Activated T-cell treated with anti-CD3 and anti-CD28 coated beads, Interleukin-2, amount 50 U/mL, for 72 hours (primary cell): Measurements from ENCODE around the gene SEC22A. TPM values are rescaled to one million over a fixed set of nuclear protein-coding genes. Genes with fewer than 3 reads are reported as not detected.
"Not testable (repeated sequence)": the region's sequence is repeated elsewhere in the genome, so short reads cannot be mapped to it uniquely, and the experiment has no call there.

Source experiments
- ATAC-seq, 2 donors: fragments of 150-1000 bp; cut with Tn5 transposase; replicated peaks in 1 of 2; 2 replicates each; pipeline ENCODE4 v1.10.0; 2021; ENCODE audit warnings: moderate library complexity in 2 of 2, mild to moderate bottlenecking in 1 of 2
- DNase-seq, 2 donors: peaks; one replicate each; pipeline ENCODE4 v3.0.0; 2021 to 2022; ENCODE audit warnings: mixed read lengths in 1 of 2
- H3K27ac Mint-ChIP-seq: one replicate; pipeline ENCODE4 v1.8.0; 2022; ENCODE audit warnings: mild to moderate bottlenecking, moderate library complexity, mixed read lengths
- H3K27me3 Mint-ChIP-seq: one replicate; pipeline ENCODE4 v1.8.0; 2022; ENCODE audit warnings: low read depth, mixed read lengths
- H3K36me3 Mint-ChIP-seq, 2 donors: one replicate each; pipeline ENCODE4 v1.8.0; 2022; ENCODE audit warnings: mixed read lengths in 2 of 2, mild to moderate bottlenecking in 1 of 2; ENCODE audit not compliant: insufficient read depth in 2 of 2
- H3K4me1 Mint-ChIP-seq: one replicate; pipeline ENCODE4 v1.8.0; 2022; ENCODE audit warnings: low read depth, mixed read lengths
- H3K4me3 Mint-ChIP-seq, 2 donors: one replicate each; pipeline ENCODE4 v1.8.0; 2022; ENCODE audit warnings: mild to moderate bottlenecking in 2 of 2, mixed read lengths in 2 of 2, moderate library complexity in 2 of 2
- H3K9me3 Mint-ChIP-seq, 2 donors: one replicate each; pipeline ENCODE4 v1.8.0; 2022; ENCODE audit warnings: mixed read lengths in 2 of 2
- total RNA-seq, 2 donors: library from RNA; stranded (reverse); gene quantifications; one replicate each; pipeline ENCODE4 v1.2.3, GENCODE V29; 2022

The SEC22A gene
- total RNA-seq, 2 donors from 2014 or later = 17.4 to 22.9 TPM

DNA sequence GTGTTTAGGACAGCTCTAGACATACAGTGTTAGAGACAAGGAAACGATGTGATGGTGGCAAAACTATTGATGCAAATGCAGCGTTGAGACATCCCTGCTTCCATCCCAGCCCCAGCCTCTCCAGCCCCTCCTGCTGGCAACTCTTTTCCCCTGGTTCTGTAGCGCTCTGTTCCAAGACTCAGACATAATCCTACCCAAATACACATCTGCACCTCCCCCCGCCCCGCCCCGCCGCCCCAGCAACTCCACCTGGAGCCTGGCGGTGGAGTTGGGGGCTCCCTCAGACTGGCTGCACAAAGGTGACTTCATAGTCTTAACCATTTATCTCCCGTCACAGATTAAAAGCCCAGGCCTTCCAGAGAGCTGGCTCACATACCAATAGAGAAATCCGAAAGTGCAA is 7.2 kb upstream of the SEC22A start:
- Mint-ChIP-seq H3K9me3 (peaks cover 0 to 2% of the 10 kb centered on the region in 2 donors), H3K4me1 (no peaks in the 10 kb centered on the region), H3K27ac (no peak overlapping the region), H3K36me3 (peaks cover 2 to 3% of the 10 kb centered on the region in 2 donors), H3K4me3 (no peak overlapping the region), H3K27me3 (no peaks in the 10 kb centered on the region)
- DNase-seq (no peak), ATAC-seq (no peak)

DNA sequence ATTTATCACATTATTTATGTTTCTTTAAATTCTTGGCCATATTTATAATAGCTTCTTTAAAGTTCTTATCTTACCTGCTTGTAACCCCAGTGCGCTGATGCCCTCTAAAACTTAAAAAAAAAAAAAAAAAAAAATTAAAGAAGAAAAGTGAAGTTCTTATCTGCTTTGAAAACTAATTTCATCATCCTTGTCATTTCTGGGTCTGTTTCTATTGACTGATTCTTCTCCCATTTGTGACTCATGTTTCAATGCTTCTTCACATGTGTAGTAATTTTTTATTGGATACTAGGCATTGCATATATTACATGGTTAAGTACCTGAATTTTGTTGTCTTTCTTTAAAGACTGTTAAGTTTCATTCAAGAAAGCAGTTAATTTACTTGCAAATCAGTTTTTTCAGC is 3.4 kb upstream of the SEC22A start:
- Mint-ChIP-seq H3K9me3 (peaks cover 0 to 4% of the 10 kb centered on the region in 2 donors), H3K4me1 (peaks cover 18% of the 10 kb centered on the region), H3K27ac (no peak overlapping the region), H3K4me3 (no peak overlapping the region), H3K36me3 (peaks cover 5% of the 10 kb centered on the region in 2 donors), H3K27me3 (no peaks in the 10 kb centered on the region)
- ATAC-seq (no peak), DNase-seq (no peak)

DNA sequence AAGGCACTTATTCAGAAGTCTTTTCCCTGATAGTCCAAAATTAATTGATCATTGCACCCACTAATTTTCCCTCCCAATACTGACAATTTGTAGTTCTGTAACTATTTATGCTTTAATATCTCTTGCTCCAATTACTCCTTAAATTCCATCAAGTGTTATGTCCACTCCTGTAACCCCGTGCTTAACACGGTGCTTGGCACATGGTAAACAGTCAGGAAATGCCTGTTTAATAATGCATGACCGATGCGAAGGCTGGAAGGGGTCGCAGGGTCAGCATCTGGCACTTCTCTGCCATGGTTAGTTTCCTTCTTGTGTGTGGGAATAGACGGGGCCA is 553 bp upstream of the SEC22A start:
- ATAC-seq = no peak

DNA sequence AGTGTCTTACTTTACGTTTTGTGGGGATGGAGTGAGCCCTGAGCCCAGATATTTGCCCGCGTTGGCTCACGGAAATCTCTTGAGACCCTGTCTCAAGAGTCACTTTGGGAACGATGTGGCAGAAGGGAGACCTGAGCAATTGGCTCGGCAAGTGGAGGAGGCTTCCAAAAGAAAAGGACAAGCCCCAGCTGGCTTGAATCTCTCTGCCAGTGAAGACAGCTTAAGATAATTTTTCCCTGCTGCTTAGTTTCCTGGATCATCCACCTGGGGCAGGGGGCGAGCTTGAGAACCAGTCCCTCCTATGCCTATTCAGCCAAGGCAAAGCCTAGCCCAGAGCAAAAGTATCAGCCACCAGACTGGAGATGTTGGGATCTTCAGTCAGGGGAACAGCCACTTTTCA is 708 bp downstream of the SEC22A start:
- H3K27me3 Mint-ChIP-seq = no peaks in the 10 kb centered on the region
- peak overlapping the region; percentile 92 to 99 for H3K4me3 Mint-ChIP-seq
- ATAC-seq = no peak
- DNase-seq = peak; percentile 4
- H3K27ac Mint-ChIP-seq = peak overlapping the region; percentile 93
- H3K4me1 Mint-ChIP-seq = peaks cover 30% of the 10 kb centered on the region
- H3K9me3 Mint-ChIP-seq = peaks cover 0 to 2% of the 10 kb centered on the region in 2 donors
- peaks cover 3 to 4% of the 10 kb centered on the region in 2 donors for H3K36me3 Mint-ChIP-seq

More for the DNA sequence above, 553 bp upstream of the SEC22A start:
- Mint-ChIP-seq H3K4me3 (peak overlapping the region; percentile 92 to 99), H3K4me1 (peaks cover 24% of the 10 kb centered on the region), H3K9me3 (peaks cover 0 to 4% of the 10 kb centered on the region in 2 donors), H3K27me3 (no peaks in the 10 kb centered on the region), H3K27ac (peak overlapping the region; percentile 95), H3K36me3 (peaks cover 5% of the 10 kb centered on the region in 2 donors)
- DNase-seq = no peak

DNA sequence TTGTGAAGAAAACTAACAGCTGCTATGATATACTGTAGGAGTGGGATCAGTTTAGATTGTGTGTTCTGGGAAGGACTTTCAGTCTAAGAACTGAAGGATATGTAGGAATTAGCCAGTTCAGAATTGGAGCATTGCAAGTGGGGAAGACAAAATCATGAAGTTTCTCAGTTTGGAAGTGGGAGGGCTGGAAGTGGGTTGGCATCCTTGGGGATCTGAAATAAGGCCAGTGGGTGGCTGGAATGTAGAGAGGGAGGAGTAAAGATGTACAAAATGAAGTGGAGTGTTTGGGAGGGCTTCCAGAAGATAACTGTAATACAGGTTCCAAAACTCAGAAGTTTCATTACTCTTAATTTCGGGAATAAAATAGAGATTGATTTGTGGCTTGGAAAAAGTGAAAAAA is 17.2 kb downstream of the SEC22A start:
- no peak overlapping the region for H3K27ac Mint-ChIP-seq
- no peaks in the 10 kb centered on the region for H3K27me3 Mint-ChIP-seq
- no peaks in the 10 kb centered on the region for H3K9me3 Mint-ChIP-seq
- DNase-seq (no peak), ATAC-seq (no peak)
- H3K4me1 Mint-ChIP-seq = no peaks in the 10 kb centered on the region
- no peak overlapping the region for H3K4me3 Mint-ChIP-seq
- H3K36me3 Mint-ChIP-seq = peaks cover 4 to 5% of the 10 kb centered on the region in 2 donors

DNA sequence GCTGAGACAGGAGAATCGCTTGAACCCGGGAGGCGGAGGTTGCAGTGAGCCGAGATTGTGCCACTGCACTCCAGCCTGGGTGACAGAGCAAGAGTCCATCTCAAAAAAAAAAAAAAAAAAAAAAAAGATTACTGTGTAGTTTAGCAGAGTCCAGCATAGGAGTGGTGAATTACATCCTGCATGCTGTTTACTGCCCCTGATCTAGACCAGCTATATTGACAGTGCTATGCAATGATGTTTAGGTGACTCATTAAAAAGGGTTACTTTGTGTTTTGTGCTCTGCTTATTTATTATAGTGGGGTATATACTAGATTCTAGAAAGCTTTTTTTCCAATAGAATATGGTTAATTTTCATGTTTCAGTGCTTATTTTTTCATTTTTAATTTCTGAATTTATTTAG is 19.6 kb downstream of the SEC22A start:
- not testable (repeated sequence) for H3K27me3 Mint-ChIP-seq, H3K9me3 Mint-ChIP-seq, H3K4me3 Mint-ChIP-seq, ATAC-seq, H3K4me1 Mint-ChIP-seq, H3K27ac Mint-ChIP-seq, DNase-seq
- peaks cover 8 to 13% of the 10 kb centered on the region in 2 donors for H3K36me3 Mint-ChIP-seq

DNA sequence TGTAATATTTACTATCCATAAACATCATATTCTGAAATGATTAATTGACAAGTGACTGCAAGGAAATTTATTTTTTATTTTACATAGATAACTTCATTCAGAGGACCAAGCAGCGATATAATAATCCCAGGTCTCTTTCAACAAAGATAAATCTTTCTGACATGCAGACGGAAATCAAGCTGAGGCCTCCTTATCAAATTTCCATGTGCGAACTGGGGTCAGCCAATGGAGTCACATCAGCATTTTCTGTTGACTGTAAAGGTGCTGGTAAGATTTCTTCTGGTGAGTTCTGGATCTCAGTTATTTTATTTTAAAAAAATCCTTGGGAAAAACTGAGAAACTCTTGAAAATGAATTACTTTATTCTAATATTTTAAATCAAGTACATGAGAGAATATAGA is 23.3 kb downstream of the SEC22A start:
- peaks cover 6 to 9% of the 10 kb centered on the region in 2 donors for H3K9me3 Mint-ChIP-seq
- no peak for DNase-seq
- no peaks in the 10 kb centered on the region for H3K27me3 Mint-ChIP-seq
- no peaks in the 10 kb centered on the region for H3K4me1 Mint-ChIP-seq
- no peak for ATAC-seq
- peaks cover 23 to 41% of the 10 kb centered on the region in 2 donors for H3K36me3 Mint-ChIP-seq
- no peak overlapping the region for H3K27ac Mint-ChIP-seq
- no peak overlapping the region for H3K4me3 Mint-ChIP-seq

DNA sequence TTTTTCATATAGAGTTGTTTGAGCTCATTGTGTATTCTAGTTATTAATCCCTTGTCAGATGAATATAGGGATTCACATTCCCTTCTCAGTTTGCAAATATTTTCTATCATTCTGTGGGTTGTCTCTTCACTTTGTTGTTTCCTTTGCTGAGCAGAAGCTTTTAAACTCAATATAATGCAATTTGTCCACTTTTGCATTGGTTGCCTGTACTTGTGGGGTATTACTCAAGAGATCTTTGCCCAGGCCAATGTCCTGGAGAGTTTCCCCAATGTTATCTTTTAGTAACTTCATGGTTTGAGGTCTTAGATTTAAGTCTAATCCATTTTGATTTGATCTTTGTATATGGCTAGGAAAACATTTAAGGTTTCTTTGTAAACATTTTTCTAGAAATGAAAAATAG is 24.8 kb downstream of the SEC22A start:
- H3K27me3 Mint-ChIP-seq = no peaks in the 10 kb centered on the region
- DNase-seq = no peak
- H3K36me3 Mint-ChIP-seq = peaks cover 24 to 45% of the 10 kb centered on the region in 2 donors
- no peak overlapping the region for H3K27ac Mint-ChIP-seq
- no peak for ATAC-seq
- no peak overlapping the region for H3K4me3 Mint-ChIP-seq
- H3K4me1 Mint-ChIP-seq = no peaks in the 10 kb centered on the region
- H3K9me3 Mint-ChIP-seq = peaks cover 6 to 9% of the 10 kb centered on the region in 2 donors

DNA sequence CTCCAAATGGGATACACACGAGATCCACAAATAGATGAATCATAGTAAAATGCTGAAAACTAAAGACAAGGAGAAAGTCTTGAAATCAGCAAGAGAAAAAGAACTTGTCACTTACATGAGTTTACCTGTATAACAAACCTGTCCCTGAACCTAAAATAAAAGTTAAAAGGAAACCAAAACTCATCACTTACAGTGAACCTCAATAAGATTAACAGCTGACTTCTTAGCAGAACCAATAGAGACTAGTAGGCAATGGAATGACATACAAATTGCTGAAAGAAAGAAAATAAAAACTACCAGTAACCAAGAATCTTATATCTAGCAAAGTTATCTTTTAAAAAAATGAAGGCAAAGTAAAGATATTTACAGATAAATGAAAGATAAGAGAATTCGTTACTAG is 27.4 kb downstream of the SEC22A start:
- no peaks in the 10 kb centered on the region for H3K4me1 Mint-ChIP-seq
- ATAC-seq (no peak), DNase-seq (no peak)
- H3K27ac Mint-ChIP-seq = peak overlapping the region; percentile 54
- no peak overlapping the region for H3K4me3 Mint-ChIP-seq
- peaks cover 23 to 44% of the 10 kb centered on the region in 2 donors for H3K36me3 Mint-ChIP-seq
- peaks cover 6 to 9% of the 10 kb centered on the region in 2 donors for H3K9me3 Mint-ChIP-seq
- no peaks in the 10 kb centered on the region for H3K27me3 Mint-ChIP-seq

DNA sequence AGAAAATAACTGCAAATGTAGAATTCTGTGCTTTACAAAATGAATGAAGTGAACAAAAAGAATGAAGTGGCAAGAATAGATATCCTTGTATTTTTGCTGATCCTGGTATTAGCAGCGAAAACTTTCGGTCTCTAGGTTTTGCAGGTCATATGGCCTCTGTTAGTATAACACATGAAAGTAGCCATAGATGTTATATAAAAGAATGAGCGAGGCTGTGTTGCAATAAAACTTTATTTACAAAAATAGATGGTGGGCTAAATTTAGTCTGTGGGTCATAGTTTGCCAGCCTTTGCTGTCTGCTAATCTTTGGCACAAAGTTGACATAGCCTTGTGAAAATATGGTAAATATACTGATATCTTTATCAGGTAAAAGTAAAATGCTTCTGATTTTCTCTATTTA is 35.2 kb downstream of the SEC22A start:
- no peaks in the 10 kb centered on the region for H3K4me1 Mint-ChIP-seq
- H3K9me3 Mint-ChIP-seq = no peaks in the 10 kb centered on the region
- H3K27me3 Mint-ChIP-seq = no peaks in the 10 kb centered on the region
- no peak for ATAC-seq
- peaks cover 2 to 12% of the 10 kb centered on the region in 2 donors for H3K36me3 Mint-ChIP-seq
- no peak overlapping the region for H3K4me3 Mint-ChIP-seq
- DNase-seq = no peak
- no peak overlapping the region for H3K27ac Mint-ChIP-seq

DNA sequence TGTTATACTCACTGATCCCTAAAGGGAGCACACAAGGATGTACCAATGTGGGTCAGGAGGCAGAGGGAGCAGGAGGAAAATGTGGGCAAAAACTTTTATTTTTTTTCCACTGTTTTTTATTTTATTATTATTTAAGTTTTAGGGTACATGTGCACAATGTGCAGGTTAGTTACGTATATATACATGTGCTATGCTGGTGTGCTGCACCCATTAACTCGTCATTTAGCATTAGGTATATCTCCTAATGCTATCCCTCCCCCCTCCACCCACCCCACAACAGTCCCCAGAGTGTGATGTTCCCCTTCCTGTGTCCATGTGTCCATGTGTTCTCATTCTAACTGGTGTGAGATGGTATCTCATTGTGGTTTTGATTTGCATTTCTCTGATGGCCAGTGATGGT is 37.4 kb downstream of the SEC22A start:
- Mint-ChIP-seq H3K4me1 (peaks cover 12% of the 10 kb centered on the region), H3K36me3 (peaks cover 5 to 17% of the 10 kb centered on the region in 2 donors)
- H3K27me3 Mint-ChIP-seq, ATAC-seq, H3K4me3 Mint-ChIP-seq, H3K27ac Mint-ChIP-seq, DNase-seq, H3K9me3 Mint-ChIP-seq: not testable (repeated sequence)

DNA sequence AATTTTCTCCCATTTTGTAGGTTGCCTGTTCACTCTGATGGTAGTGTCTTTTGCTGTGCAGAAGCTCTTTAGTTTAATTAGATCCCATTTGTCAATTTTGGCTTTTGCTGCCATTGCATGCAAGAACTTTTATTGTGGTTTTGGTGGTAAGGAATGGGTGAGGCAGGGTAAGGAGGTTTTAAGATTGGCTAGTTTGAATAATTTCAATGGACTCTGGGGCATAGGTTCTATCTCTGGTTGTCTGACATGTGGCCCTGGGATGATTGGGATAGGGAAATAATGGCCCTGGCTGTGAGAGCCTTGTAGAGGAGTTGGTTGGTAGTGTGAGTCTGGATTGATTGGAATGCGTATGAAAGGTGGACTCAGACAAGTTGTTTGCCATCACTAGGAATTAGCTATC is 38.0 kb downstream of the SEC22A start:
- peaks cover 5 to 17% of the 10 kb centered on the region in 2 donors for H3K36me3 Mint-ChIP-seq
- peaks cover 12% of the 10 kb centered on the region for H3K4me1 Mint-ChIP-seq
- H3K27me3 Mint-ChIP-seq = no peaks in the 10 kb centered on the region
- H3K9me3 Mint-ChIP-seq = no peaks in the 10 kb centered on the region
- no peak overlapping the region for H3K4me3 Mint-ChIP-seq
- DNase-seq (no peak), ATAC-seq (no peak)
- H3K27ac Mint-ChIP-seq = no peak overlapping the region

DNA sequence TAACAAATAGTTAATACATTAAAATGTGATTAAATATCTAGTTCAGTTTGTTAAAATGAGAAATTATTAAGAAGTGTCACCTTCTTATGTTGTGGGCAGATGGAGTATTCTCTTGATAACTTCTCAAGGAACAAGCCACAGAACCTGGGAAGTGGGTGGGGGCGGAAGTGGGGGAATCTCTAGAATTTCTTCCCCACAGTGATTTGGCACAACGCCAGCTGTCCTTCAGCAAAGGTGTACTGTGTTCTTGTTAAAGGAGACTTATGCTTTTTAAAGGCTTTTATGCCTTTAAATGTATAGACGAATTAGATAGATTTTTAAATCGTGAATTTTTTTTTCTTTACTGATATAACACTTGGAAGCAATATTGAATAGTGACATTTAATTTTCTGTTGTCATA is 42.4 kb downstream of the SEC22A start:
- Mint-ChIP-seq H3K36me3 (peaks cover 5 to 23% of the 10 kb centered on the region in 2 donors), H3K9me3 (no peaks in the 10 kb centered on the region), H3K27ac (no peak overlapping the region), H3K4me1 (peaks cover 12% of the 10 kb centered on the region), H3K4me3 (no peak overlapping the region), H3K27me3 (no peaks in the 10 kb centered on the region)
- DNase-seq = peak in 1 of 2 donors; percentile 3
- no peak for ATAC-seq

DNA sequence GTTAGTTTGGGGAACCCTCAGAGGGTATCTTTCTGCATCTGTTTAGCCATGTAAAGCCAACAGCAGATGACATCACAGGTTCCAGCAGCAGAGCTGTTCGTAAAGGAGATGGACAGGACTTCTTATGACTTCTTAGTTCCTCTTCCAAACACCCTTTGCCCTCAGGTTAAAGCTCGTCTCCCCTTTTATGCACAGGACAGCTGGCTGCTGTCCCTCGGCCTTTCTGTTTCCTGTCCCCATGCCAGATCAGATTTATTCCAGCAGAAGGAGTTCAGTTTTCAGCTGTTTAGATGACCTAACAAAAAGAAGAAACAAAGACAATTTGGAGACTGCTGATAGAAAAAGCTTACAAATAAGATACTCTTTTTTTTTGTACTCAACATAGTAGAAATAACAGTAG is 45.1 kb downstream of the SEC22A start:
- DNase-seq (no peak), ATAC-seq (no peak)
- Mint-ChIP-seq H3K9me3 (no peaks in the 10 kb centered on the region), H3K36me3 (peaks cover 3 to 20% of the 10 kb centered on the region in 2 donors), H3K27me3 (no peaks in the 10 kb centered on the region), H3K27ac (no peak overlapping the region), H3K4me3 (no peak overlapping the region), H3K4me1 (peaks cover 12% of the 10 kb centered on the region)
